HCEC 1CT (cell line): ENCODE results near the gene SERTM1.

ENCODE experiments used
- DNase-seq: peaks from one replicate; pipeline ENCODE4 v3.0.0-alpha.2; 2017

SERTM1 gene

GRCh38 chr13:36712770-36713169 is 39.0 kb downstream of the SERTM1 start:
- no peak for DNase-seq

DNA sequence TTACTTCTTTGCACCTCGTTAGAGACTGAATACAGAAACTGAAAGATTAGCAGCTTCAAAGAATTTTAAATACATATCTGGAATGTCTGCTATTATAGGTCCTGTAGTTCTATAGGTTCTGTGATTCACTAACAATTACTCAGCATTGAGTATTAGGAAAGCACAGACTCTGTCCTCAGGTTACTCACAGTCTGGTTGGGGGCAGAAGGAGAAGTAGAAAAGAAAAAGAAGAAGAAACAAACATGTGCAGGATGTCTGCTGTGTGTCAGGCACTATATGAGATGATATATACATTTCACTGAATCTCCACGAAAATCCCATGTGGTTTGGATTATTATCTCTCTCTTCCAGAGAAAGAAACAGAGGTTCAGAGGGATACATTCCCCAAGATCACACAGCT is 40.1 kb downstream of the SERTM1 start:
- no peak for DNase-seq

- no peak for DNase-seq
Measured at GRCh38 chr13:36715841-36716240, 42.0 kb downstream of the SERTM1 start.

DNA sequence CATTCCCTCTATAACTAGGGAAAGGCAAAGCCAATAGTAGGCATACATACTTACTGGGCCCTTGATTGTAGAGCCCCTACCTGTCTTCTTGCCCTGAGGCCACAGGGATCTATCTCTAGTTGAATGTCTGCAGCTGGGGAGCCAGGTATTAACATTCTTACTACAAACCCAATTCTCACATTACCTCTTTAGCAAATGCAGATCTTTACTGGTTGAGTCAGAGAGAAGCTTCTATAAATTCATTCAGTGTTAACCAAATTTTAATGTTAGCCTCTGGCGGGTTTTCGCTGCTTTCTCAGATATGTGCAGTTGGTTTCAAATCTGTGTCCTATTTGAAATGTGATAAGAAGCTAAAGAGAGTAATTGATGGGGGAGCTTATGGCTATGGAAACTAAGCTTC is 43.2 kb downstream of the SERTM1 start:
- no peak for DNase-seq

DNA sequence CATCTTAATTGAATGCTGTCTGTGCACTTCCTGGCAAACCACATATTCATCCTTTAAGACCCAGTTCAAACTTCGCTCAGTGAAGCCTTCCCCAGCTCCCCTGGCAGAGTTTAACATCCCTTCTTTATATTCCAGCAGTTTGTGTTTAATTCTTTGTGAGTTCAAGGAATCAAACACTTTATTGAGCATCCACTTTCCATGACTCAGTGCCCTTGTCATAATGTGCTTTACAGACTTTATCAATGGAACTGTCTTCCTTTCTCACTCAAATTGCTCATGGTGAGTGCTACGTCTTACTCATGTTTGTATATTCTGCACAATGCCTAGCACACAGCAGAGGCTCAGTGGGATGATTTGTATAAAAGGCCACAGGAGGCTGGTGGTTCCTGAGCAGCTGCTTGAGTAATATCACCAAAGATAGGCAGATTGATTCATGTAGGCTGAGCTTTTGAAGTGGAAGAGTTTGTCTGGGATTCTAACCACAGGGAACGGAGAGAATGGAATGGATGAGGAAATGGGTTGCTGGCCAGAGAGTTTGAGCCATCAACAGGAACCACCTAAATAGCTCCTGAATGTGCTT is 44.2 kb downstream of the SERTM1 start:
- no peak for DNase-seq

DNA sequence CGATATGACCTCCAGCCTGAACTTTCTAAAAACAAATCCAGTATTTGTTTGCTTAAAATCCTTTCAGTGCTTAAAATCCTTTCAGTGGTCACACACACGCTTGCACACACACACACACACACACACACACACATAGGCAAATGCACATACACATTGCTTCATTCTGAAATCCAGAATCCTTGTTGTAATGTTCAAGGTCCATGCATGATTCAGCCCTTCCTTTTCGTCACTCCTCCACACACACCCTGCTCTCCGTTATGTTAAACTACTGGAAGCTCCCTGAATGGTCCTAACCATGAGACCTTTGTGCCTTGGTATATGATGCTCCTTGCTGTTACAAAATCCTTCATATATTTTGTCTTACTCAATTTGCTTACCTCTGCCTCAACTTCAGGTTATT is 44.9 kb downstream of the SERTM1 start:
- DNase-seq = no peak

GRCh38 chr13:36724141-36724540 is 50.3 kb downstream of the SERTM1 start:
- DNase-seq = no peak

DNA sequence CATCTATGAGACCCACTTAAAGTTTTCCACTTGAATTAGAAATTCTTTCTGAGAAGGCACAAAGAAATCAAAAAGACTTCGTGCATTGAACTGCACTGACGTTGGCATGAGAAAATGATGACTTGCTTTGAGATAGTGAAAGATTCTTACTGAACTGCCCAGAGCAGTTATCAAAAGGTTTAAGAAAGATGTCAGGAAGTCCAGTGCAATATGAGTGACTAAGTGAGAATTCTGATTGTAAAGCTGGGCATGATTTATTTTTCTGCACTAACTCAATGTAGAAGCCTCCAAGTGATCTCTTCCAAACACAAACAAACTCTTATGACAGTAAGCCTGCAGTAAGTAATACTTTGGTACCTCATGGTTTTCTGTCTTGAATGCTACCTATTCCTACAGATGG is 52.1 kb downstream of the SERTM1 start:
- DNase-seq = no peak

DNA sequence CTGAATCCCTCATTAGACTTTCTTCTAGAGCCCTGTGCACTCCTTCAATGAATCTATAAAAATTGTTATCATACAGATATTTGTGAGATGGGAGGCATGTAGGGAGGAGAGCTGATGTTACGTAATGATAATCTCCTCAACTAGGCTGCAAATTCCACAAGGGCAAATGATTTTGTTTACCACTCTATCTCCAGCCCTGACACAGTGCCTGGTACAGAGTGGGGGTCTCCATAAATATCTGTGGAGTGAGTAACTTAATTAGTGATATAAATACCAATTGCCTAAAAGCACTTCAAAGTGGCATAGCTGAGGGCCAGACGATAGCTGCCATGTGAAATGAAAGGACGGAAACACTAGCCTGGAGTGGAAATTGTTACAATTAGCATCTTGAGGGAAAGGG is 54.2 kb downstream of the SERTM1 start:
- DNase-seq = no peak

DNA sequence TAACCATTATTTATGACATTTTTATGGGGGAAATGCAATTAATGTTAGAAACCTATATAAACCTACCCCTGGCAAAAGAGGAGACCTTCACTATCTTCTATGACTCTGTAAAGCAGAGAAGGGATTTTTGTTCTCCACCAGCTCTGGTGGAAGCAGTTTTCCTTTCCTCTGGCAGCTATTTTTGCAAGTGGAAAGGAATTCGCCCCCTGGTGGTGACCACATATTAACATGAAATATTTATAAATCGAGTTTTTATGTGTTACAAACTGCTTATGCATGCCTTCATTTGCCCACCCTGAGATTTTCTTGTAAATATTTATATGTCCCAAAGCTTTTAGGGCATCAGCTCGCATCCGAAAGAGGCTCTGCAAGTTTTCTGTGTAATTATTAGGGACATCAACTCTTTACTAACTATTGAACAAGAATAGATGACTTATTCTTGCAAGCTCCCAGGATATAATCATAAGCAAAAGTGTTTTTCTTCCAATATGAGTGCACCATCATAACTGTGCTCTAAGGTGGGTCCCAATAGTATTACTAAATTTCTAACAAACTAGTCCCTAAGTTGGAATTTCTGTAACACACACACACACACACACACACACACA is 62.4 kb downstream of the SERTM1 start:
- DNase-seq = peak; percentile 46

GRCh38 chr13:36737524-36738083 is 63.8 kb downstream of the SERTM1 start:
- no peak for DNase-seq

- DNase-seq = no peak
Measured at GRCh38 chr13:36745436-36745835, 71.6 kb downstream of the SERTM1 start.

DNA sequence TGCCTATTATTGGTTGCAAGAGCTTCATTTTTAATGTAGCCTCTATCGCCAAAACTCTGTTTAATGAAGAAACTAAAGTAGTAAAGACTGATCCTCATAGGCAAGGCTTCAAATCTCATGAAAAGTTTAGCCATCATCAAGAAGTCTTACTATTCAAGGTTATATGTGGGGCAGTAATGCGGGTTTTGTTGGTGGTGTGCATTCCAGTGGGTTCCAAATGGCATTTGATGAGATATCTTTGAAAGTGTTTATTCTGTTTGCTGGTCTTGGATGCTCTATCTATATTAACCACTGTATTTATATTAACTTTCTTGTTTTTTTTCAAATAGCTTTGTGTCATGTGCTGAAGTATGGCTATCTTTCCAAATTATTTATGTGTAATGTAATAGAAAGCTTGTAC is 72.2 kb downstream of the SERTM1 start:
- DNase-seq = no peak
